Transverse colon (tissue), 4 donors: ENCODE data around the gene TANK. TPM values are rescaled to one million over a fixed set of nuclear protein-coding genes. Genes with fewer than 3 reads are reported as not detected.

Source experiments
- DNase-seq: peaks from one replicate; pipeline ENCODE4 v3.0.0-alpha.2; 2019
- H3K27ac ChIP-seq, 4 donors: fragments of 200-600 bp; sonication (generic); 2 replicates each; pipeline ENCODE4 v1.5.1; 2016 to 2018; ENCODE audit warnings: inconsistent platforms in 4 of 4
- H3K27me3 ChIP-seq: fragments of 200-600 bp; sonication (generic); 2 replicates; pipeline ENCODE4 v1.5.1; 2017; ENCODE audit warnings: inconsistent platforms
- H3K36me3 ChIP-seq, 4 donors: fragments of 200-600 bp; sonication (generic); 2 replicates each; pipeline ENCODE4 v1.5.1; 2017 to 2019; ENCODE audit warnings: inconsistent platforms in 4 of 4
- H3K4me1 ChIP-seq, 4 donors: fragments of 200-600 bp; sonication (generic); 2 replicates each; pipeline ENCODE4 v1.5.1; 2017 to 2020; ENCODE audit warnings: inconsistent platforms in 4 of 4
- H3K4me3 ChIP-seq, 4 donors: fragments of 200-600 bp; sonication (generic); 1 replicate in 1 of 4; 2 replicates in 3 of 4; pipeline versions ENCODE4 v1.5.1 to v1.6.1; 2017 to 2019; ENCODE audit warnings: inconsistent platforms in 4 of 4
- H3K9me3 ChIP-seq, 2 donors: fragments of 200-600 bp; sonication (generic); 2 replicates each; pipeline ENCODE4 v1.5.1; 2017 to 2019; ENCODE audit warnings: inconsistent platforms in 2 of 2
- CTCF ChIP-seq, 5 experiments: fragments of 200-600 bp in 3 of 5; fragments of 450-650 bp in 2 of 5; sonication (generic) in 3 of 5; IDR thresholded peaks; 1 replicate in 2 of 5; 2 replicates in 3 of 5; pipeline ENCODE4 v1.5.1; 2016 to 2017; ENCODE audit warnings: antibody characterized with exemption in 5 of 5, inconsistent platforms in 3 of 5, mild to moderate bottlenecking in 2 of 5, moderate library complexity in 1 of 5
- EP300 ChIP-seq: sonication (generic); formaldehyde crosslinking; IDR thresholded peaks from one replicate; pipeline ENCODE4 v1.6.1; 2017; ENCODE audit warnings: antibody characterized with exemption, low read depth
- POLR2A ChIP-seq: fragments of 450-650 bp; IDR thresholded peaks from one replicate; pipeline ENCODE4 v1.6.1; 2016; ENCODE audit warnings: antibody characterized with exemption, mild to moderate bottlenecking, moderate library complexity
- POLR2AphosphoS5 ChIP-seq, 3 donors: sonication (generic); formaldehyde crosslinking; IDR thresholded peaks; one replicate each; pipeline ENCODE4 v1.6.1; 2016; ENCODE audit warnings: antibody characterized with exemption in 3 of 3
- whole genome bisulfite sequencing, 2 donors: methylation state at CpG; one replicate each; pipeline ENCODE4 v1.1.5; 2018; ENCODE audit warnings: low coverage in 1 of 2; 5-methylcytosine and 5-hydroxymethylcytosine counted together
- in situ Hi-C, 4 donors: fragments of 200-750 bp; cut with MboI; loops; one replicate each; pipeline versions ENCODE4 v1.15.0 to v1.15.1; 2017; ENCODE audit warnings: low sequenced_read_pairs in 3 of 4, low pct_ligation_motif_present in 1 of 4, low pct_unique_long_range_greater_than_20kb in 1 of 4
- intact Hi-C: fragments of 100-400 bp; cut with DNase I; formaldehyde crosslinking; loops from one replicate; pipeline ENCODE4 v1.15.1; 2023; ENCODE audit warnings: low total_unique reads
- total RNA-seq, 4 donors: library from RNA; depleted of rRNA; stranded (reverse); fragments of >200 nt; gene quantifications; one replicate each; pipeline ENCODE4 v1.1.0, GENCODE V29; 2016

TANK gene
- total RNA-seq, 4 donors from 2014 or later = 35.0 to 107 (median 58.0) TPM

DNA sequence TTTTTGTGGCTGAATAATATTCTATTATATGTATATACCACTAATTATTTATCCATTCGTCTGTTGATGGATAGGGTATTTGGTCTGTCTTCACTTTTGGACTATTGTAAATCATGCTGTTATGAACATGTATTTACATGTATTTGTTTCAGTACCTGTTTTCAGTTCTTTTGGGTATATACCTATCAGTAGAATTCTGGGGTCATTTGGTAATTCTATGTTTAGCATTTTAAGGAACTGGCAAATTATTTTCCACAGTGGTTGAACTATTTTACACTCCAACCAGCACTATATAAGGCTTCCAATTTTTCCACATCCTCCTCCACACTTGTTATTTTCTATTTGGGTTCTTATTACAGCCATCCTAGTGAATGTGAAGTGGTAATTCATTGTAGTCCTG, 12.4 kb upstream of the TANK start:
- Histone ChIP-seq H3K36me3 (peaks cover 0 to 2% (median 0%) of the 10 kb centered on the region in 4 donors), H3K27me3 (no peaks in the 10 kb centered on the region), H3K27ac (no peak overlapping the region), H3K9me3 (peaks cover 30 to 36% of the 10 kb centered on the region in 2 donors), H3K4me3 (no peak overlapping the region), H3K4me1 (no peaks in the 10 kb centered on the region)
- DNase-seq = no peak
- TF ChIP-seq POLR2A (no peak), POLR2AphosphoS5 (IDR thresholded peaks at IDR 0.05) (no peak), EP300 (no peak), CTCF (IDR thresholded peaks at IDR 0.05) (no peak)
- intact Hi-C loops (no loop called here), in situ Hi-C loops (no loop called here)
- WGBS, 2 donors = 94 to 100% methylated on average over 1 of the region's 1 CpG

DNA sequence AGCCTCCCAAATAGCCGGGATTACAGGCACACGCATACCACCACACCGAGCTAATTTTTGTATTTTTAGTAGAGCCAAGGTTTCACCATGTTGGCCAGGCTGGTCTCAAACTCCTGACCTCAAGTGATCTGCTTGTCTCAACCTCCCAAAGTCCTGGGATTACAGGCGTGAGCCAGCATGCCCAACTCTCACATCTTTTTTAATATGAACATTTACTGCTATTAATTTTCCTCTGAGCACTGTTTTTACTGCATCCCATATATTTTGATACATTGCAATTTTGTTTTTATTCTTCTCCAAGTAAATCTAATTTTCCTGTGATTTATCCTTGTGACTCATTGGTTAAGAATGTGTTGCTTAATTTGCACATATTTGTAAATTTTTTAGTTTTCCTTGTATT, 9.5 kb upstream of the TANK start:
- Histone ChIP-seq H3K4me3 (no peak overlapping the region), H3K27ac (no peak overlapping the region), H3K27me3 (no peaks in the 10 kb centered on the region), H3K9me3 (peaks cover 30 to 36% of the 10 kb centered on the region in 2 donors), H3K36me3 (peaks cover 0 to 2% (median 0%) of the 10 kb centered on the region in 4 donors), H3K4me1 (no peaks in the 10 kb centered on the region)
- 95 to 96% methylated on average over 3 to 4 of the region's 4 CpGs for WGBS, 2 donors
- intact Hi-C loops = no loop called here
- TF ChIP-seq CTCF (IDR thresholded peaks at IDR 0.05) (no peak), EP300 (no peak), POLR2AphosphoS5 (IDR thresholded peaks at IDR 0.05) (no peak), POLR2A (no peak)
- in situ Hi-C loops = no loop called here
- no peak for DNase-seq

GRCh38 chr2:161152302-161152701, 7.9 kb upstream of the TANK start:
- intact Hi-C loops (no loop called here), in situ Hi-C loops (no loop called here)
- H3K27me3 ChIP-seq = no peaks in the 10 kb centered on the region
- DNase-seq = no peak
- H3K36me3 ChIP-seq = peaks cover 0 to 2% (median 0%) of the 10 kb centered on the region in 4 donors
- no peaks in the 10 kb centered on the region for H3K4me1 ChIP-seq
- no peak overlapping the region for H3K27ac ChIP-seq
- H3K9me3 ChIP-seq = peaks cover 30 to 36% of the 10 kb centered on the region in 2 donors
- no peak for TF ChIP-seq EP300
- no peak for TF ChIP-seq POLR2AphosphoS5 (IDR thresholded peaks at IDR 0.05)
- TF ChIP-seq CTCF (IDR thresholded peaks at IDR 0.05) = no peak
- TF ChIP-seq POLR2A = no peak
- no peak overlapping the region for H3K4me3 ChIP-seq

- WGBS, 2 donors = 68 to 80% methylated on average over 2 of the region's 2 CpGs
- DNase-seq = no peak
- in situ Hi-C loops (no loop called here), intact Hi-C loops (no loop called here)
- Histone ChIP-seq H3K4me1 (peaks cover 5 to 37% (median 24%) of the 10 kb centered on the region in 4 donors), H3K27me3 (no peaks in the 10 kb centered on the region), H3K36me3 (peaks cover 0 to 8% (median 0%) of the 10 kb centered on the region in 4 donors), H3K27ac (peak overlapping the region in 3 of 4 donors; percentile 94 to 97 (median 95)), H3K4me3 (no peak overlapping the region), H3K9me3 (no peaks in the 10 kb centered on the region)
- TF ChIP-seq POLR2AphosphoS5 (IDR thresholded peaks at IDR 0.05) (no peak), POLR2A (no peak), CTCF (IDR thresholded peaks at IDR 0.05) (no peak), EP300 (no peak)
These were observed 1.3 kb upstream of the TANK start for GRCh38 chr2:161158882-161159281.
